NCI-H1436 treated with DMSO at 0.1 percent for 48 hours (cell line): ENCODE results near the gene C3.
"Not testable (repeated sequence)": the region's sequence is repeated elsewhere in the genome, so short reads cannot be mapped to it uniquely, and the experiment has no call there.

Experiments used
- DNase-seq: peaks from one replicate; lab custom pipeline; 2025; lab: John Stamatoyannopoulos, UW

The C3 gene

DNA sequence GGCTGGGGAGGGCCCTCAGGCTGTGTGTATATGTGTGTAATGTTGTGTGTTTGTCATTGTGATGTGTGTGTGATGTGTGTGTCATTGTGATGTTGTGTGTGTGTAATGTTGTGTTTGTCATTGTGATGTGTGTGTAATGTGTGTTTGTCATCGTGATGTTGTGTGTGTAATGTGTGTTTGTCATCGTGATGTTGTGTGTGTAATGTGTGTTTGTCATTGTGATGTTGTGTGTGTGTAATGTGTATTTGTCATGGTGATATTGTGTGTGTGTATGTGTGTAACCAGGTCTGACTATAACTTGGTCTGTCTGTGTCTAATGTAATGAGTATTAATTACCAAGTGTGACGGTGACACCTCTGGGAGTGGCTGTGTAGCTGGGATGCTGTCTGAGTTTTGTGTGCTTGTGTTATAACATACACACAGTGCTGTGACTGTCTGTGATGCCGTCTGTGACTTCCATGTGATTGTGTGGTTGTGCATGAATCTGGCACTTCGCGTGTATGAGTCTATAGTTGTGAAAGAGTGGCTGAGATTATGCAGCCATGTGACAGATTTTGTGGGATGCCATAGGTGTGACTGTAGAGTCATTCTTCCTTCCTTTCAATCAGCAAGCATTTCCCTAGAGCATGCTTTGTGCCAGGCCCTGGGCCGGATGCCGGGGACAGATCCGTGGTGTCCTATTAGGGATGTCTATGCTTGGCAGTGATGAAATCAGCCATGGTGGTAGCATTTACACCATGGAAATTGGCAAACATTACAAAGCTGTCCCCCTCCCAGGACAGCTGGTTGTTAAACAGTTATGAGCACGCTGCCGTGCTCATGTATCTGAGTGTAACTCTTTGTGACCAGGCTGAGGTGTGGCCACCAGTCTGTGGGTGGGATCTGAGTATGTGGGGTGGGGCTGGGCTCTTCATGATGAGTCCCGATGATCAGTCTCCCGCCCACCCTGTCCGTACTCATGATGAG, 56.9 kb downstream of the C3 start:
- DNase-seq: no peak

DNA sequence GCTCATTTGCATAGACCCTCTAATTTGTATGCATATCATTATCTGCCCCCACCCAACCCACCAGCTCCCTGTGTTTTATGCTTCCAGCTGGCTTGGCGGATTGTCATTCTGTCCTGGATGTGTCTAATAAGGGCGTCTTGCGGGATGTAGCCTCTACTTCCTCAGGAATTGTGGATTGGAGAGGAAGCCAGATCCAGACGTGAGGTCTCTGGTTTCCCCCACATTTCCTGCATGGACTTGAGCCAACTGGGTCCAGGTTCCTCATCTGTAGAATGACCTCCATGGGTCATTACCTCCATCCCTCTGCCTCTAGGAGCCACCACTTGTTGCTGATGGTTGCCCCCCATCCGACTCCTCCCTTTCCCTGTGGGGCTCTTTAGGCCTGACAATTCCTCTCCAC, 57.7 kb downstream of the C3 start:
- DNase-seq: no peak

DNA sequence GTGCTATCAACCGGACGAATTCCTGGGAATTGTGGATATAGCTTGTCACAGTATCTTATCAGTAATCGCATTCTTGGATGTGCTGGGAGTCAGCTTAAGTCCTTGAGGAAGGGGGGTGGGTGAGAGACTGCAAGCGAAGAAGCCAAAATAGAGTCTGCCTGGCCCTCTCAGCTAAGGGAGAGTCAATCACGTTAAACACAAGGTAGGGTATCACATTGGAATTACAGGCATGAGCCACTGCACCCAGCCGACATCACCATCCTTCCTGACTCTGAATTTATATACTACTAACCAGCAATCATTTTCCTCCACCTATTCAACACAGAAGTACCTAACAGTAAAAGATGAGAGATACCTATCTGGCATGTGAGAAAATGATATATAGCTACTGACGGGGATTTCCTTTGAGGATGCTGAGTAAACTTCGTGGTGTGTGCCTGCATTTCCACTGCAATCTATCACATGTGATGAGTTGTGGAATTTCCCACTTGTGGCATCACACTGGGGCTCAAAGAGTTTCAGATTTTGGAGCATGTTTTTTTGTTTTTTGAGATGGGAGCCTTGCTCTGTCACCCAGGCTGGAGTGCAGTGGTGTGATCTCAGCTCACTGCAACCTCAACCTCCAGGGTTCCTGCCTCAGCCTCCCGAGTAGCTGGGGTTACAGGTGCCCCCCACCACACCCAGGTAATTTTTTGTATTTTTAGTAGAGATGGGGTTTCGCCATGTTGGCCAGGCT, 58.8 kb downstream of the C3 start:
- not testable (repeated sequence) for DNase-seq

DNA sequence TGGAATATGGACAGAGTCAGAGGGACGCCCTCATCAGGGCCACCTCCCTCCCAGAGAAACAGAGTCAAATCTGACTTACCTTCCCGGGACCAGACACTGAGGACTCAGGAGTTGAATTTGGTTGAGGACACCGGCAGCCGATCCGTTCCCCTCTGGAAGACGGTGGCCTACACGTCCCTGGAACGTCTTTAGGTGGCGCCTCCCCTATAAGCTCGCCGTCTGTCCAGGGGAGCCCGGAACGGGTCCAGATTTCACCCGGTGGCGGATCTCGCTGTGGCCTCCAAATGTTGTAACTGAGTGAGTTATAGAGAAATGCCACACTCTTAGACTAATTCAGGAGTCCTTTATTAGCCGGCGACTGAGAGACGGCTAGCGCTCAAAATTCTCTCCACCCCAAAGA, 59.5 kb downstream of the C3 start:
- DNase-seq: no peak

DNA sequence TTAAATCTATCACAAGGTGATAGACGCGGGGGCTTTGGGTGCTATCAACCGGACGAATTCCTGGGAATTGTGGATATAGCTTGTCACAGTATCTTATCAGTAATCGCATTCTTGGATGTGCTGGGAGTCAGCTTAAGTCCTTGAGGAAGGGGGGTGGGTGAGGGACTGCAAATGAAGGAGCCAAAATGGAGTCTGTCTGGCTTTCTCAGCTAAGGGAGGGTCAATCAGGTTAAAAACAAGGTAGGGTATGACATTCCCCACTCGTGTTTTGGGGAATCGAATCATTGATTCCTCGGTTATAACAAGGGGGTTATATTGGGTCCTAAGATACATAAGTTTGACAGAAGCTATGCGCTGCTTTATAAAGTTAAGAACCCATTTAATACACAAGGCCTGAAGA, 64.1 kb downstream of the C3 start:
- not testable (repeated sequence) for DNase-seq

DNA sequence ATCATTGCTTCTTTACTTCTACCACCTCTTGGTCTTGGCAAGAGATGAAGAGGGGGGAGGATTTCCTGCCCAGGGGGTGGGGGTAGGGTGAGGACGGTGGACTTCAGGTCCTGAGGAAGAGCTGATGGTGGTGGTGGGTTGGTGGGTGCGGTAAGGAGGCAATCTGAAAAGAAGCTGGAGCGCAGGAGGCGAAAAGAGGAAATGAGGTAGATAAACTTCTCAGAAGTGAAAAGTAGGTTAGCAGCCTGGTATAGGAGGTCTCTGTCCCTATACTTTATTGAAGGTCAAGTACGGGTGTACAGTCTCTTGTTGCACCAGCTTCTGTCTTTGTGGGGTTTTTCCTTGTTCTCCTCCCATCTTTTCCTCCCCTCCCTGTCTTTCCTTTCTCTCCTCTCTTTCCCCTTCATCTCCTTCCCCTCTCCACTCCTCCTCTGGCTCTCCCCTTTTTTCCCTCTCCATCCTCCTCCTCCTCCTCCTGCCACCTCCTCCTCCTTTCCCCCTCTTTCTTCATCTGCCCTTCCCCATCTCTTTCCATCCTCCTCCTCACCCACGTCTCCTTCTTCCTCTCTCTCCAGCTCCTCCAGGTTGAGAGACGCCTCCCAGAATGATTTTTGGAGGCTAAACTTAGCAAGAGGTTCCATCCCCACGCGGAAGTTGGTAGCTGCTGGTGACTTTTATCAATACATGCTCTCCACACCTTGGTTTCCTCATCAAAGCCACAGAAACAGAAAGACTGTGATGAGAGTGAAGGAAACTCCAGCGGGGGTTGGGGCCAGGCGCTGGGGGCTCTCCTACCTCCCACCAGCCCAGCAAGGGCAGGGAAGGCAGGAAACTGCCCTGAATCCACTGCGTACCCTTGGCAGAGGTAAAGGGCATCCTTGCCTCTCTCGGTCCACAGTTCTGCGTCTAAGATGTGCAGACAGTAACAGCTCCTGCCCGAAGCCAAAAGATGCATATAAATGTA, 65.8 kb downstream of the C3 start:
- no peak for DNase-seq

DNA sequence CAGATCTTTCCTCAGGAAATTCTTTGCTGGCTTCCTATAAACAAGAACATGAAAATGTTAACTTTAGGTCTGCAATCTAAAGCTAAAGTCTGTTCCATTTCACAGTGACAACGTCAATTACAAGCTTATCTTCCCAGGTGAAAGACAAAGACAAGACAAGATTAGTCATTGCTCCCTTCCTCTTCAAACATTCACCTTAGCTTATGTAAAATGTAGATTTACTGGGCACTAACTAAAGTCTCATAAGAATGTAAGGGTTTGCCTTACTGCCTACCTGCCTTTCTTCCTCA, 67.7 kb downstream of the C3 start:
- DNase-seq: no peak

DNA sequence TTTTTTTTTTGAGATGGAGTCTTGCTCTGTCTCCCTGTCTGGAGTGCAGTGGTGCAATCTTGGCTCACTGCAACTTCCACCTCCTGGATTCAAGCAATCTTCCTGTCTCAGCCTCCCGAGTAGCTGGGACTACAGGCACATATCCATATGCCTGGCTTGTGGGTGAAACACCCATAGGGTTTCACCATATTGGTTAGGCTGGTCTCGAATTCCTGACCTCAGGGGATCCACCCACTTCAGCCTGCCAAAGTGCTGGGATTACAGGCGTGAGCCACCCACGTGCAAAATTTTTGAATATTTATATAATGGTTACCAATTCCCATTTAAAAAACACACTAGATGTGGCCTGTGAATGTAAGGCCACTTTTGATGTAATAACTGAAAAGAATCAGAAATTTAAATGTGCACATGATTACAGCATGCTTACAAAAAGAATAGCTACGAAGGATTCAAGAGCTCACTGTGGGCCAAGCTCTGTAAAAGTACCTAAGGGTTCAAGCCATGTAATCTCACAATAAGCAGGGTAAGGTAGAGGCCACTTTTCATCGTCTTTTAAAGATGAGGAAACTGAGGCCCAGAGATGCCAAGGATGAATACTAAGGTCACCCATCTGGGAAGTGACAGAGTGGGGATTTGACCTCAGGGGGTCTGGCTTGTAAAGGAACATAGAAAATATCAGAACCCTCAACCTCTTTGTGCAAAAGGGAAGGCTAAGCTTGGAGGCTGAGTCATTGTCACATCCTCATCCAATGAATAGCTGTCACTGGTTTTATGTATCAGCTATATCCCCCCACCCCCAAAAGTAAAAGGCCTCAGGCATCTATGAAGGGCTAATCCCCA, 68.3 kb downstream of the C3 start:
- no peak for DNase-seq

DNA sequence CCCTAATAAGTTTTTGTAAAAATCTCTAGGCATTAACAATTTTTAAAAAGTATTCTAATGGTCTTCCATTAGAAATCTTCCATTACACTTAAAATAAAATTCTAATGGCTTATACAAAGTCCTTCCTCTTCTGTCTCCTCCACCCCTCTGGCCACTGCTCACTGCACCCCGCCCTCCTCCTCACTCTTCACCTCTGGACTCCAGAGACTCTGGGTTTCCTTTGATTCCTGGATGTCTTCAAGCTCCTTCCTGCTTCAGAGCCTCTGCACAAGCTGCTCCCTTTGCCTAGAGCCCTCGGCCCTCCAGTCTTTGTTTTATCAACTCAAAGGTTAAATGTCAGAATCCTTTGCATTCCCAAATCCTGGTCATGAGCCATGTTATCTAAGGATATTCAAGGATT, 71.3 kb downstream of the C3 start:
- no peak for DNase-seq

DNA sequence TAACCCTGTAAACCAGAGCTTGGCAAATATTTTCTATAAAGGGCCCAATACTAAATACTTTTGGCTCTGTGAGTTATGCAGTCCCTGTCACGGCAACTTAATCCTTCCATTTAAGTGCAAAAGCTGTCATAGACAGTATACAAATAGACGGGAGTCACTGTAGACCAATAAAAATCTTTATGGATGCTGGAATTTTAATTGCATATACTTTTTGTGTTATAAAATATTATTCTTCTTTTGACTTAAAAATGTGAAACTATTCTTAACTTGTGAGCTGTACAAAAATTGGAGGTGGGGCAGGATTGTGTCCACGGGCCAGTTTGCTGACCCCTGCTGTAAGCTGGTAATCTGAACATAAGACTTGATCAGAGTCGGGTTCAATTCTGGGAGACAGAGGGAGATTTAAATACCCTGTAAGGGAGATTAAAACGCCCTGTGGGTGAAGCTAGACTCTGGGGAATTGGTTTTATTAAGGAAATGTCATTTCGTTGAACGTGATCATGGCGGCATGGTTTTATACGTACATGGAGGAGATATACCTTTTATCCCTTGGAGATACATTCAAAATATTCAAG, 72.2 kb downstream of the C3 start:
- no peak for DNase-seq

DNA sequence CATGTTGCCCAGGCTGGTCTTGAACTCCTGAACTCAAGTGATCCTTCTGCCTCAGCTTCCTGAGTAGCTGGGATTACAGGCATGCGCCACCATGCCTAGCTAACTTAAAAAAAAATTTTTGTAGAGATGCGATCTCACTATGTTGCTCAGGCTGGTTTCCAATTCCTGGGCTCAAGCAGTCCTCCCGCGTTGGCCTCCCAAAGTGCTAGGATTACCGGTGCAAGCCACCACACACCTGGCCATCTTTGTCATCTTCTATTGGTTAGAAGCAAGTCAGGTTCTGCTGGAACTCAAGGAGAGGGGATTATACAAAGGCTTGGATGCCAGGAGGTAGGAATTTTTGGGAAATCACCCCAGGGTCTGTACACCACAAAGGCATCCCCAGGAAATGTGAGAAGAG, 75.7 kb downstream of the C3 start:
- DNase-seq: no peak

DNA sequence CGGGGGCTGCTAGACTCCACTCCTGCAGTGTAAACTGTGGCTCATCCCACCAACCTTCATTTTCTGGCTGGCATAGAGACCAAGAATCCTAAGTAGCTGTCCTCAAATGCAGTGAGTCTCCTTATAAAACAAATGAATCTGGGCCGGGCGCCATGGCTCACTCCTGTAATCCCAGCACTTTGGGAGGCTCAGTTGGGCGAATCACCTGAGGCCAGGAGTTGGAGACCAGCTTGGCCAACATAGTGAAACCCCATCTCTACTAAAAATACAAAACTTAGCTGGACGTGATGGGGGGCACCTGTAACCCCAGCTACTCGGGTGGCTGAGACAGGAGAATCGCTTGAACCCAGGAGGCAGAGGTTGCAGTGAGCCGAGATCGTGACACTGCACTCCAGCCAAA, 80.1 kb downstream of the C3 start:
- not testable (repeated sequence) for DNase-seq

DNA sequence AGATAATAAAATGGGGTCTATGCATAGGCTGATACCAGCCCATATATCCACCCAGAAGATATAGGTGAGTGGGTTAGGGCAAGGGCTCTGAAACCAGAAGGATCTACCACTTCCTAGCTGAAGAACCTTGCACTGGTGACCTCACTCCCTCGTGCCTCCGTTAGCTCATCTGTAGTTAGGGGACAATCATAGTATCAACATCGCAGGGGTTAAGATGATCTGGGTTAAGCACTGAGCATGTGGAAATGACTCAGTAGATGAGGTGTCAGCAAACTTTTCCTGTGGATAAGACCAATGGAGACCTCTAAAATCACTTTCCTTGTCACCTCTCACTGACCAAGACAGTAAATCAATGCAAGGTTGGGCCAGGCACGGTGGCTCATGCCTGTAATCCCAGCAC, 81.0 kb downstream of the C3 start:
- DNase-seq: no peak

DNA sequence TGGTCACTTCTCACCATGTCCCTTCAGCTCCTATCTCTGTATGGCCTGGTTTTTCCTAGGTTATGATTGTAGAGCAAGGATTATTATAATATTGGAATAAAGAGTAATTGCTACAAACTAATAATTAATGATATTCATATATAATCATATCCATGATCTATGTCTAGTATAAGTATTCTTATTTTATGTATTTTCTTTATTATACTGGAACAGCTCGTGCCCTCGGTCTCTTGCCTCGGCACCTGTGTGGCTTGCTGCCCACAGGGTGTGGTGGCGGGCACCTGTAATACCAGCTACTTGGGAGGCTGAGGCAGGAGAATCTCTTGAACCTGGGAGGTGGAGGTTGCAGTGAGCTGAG, 87.0 kb downstream of the C3 start:
- not testable (repeated sequence) for DNase-seq

DNA sequence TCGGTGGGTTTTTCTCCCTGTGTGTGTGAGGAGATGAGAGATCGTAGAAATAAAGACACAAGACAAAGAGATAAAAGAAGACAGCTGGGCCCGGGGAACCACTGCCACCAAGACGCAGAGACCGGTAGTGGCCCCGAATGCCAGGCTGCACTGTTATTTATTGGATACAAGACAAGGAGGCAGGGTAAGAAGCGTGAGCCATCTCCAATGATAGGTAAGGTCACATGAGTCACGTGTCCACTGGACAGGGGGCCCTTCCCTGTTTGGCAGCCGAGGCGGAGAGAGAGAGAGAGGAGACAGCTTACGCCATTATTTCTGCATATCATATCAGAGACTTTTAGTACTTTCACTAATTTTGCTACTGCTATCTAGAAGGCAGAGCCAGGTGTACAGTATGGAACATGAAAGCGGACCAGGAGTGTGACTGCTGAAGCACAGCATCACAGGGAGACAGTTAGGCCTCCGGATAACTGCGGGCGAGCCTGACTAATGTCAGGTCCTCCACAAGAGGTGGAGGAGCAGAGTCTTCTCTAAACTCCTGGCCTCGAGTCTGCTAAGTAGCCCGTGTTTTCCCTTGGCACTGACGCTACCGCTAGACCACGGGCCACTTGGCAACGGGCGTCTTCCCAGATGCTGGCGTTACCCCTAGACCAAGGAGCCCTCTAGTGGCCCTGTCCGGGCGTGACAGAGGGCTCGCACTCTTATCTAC, 87.5 kb downstream of the C3 start:
- DNase-seq: not testable (repeated sequence)

DNA sequence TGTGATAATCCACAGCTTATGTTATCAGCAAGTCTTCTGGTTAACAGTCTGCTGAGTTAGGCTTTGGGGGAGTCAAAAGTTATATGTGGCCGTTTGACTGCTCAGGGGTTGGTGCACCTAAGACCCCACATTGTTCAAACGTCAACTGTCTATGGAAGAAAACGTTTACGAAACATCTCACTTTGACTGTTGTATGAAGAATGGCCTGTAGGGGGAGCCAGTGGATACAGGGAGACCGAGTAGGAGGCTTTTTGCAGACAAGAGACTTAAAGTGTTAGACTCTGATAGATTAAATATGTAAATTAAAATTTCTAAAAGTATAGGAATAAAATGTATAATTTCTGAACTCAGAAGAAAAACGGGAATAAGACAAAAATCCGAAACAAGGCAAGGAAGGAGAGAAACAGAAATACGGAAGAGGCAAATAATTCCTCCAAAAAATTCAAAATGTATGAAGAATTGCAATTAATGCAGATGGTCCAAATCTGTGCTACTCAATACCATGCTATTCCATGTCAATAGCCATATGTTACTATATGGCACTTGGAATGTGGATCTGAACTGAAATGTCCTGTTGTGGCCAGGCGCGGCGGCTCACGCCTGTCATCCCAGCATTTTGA, 88.3 kb downstream of the C3 start:
- peak; percentile 14 for DNase-seq
